ENCODE measurements around the gene OMD.

DNA sequence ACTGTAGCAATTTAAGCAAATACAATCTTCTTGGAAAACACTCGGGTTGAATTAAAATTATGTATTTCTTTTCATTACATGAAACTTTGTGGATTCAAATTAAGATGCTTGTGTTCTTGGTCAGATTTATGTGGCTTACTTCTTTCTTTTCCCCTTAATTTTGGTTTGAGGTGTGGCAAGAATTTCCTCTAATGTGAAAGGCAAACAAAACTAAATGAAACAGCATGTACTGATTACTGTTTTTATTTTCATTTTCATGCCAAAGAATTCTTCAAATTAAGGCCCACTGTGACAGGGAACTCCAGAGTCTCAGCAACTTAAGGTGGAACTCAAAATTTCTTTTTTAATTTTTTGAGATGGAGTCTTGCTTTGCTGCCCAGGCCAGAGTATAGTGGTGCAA lies at the start of gene OMD:
- TF ChIP-seq BHLHE40 (IDR thresholded peaks at IDR 0.05; ENCODE audit: borderline replicate concordance) = no peak
- no peak for TF ChIP-seq FOXK2 (IDR thresholded peaks at IDR 0.05)
- TF ChIP-seq TARDBP (IDR thresholded peaks at IDR 0.05) = no peak
- TF ChIP-seq HDGF (IDR thresholded peaks at IDR 0.05; ENCODE audit: borderline replicate concordance) = no peak
- TF ChIP-seq FOXM1 (IDR thresholded peaks at IDR 0.05; ENCODE audit: borderline replicate concordance) = no peak
- TF ChIP-seq LEF1 (IDR thresholded peaks at IDR 0.05; ENCODE audit: borderline replicate concordance) = no peak
- TF ChIP-seq ARNT (IDR thresholded peaks at IDR 0.05) = no peak
- TF ChIP-seq SUZ12 (IDR thresholded peaks at IDR 0.05) = no peak
- TF ChIP-seq, protein P1, sequence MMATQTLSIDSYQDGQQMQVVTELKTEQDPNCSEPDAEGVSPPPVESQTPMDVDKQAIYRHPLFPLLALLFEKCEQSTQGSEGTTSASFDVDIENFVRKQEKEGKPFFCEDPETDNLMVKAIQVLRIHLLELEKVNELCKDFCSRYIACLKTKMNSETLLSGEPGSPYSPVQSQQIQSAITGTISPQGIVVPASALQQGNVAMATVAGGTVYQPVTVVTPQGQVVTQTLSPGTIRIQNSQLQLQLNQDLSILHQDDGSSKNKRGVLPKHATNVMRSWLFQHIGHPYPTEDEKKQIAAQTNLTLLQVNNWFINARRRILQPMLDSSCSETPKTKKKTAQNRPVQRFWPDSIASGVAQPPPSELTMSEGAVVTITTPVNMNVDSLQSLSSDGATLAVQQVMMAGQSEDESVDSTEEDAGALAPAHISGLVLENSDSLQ (IDR thresholded peaks at IDR 0.05) = no peak
- no peak for TF ChIP-seq FOXA1 (IDR thresholded peaks at IDR 0.05)

All from HEK293T (cell line).